Activated effector memory CD4-positive, alpha-beta T cell treated with anti-CD3 and anti-CD28 coated beads, Interleukin-2, amount 50 U/mL, for 16 hours (primary cell): ENCODE results near the gene SAMD9L.

ENCODE experiments used
- DNase-seq: peaks from one replicate; pipeline ENCODE4 v3.0.0-alpha.2; 2020

Gene SAMD9L

GRCh38 chr7:93148144-93148543 is at the start of gene SAMD9L:
SAMD9L (minus strand) TSS chr7:93148385; CDS start chr7:93135971, 12,414 bp downstream.
- DNase-seq = no peak

DNA sequence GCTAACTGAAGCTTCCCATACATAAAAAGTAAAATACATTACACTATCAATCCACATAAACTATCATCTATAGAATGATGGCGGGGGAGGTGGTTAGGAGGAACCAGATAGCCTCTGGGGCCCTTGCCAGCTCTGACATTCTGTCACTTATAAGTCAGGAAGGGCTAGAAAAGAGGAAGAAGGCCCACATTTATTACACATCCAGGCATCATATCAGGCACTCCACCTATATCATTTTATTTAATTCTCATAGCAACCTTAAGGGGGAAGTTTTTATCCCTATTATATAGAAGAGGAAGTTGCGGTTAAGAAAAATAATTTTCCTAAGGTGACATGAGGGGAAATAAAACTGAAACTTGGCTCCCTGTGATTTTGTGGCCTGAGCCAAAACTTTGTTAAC is 48.2 kb upstream of the SAMD9L start:
- no peak for DNase-seq

DNA sequence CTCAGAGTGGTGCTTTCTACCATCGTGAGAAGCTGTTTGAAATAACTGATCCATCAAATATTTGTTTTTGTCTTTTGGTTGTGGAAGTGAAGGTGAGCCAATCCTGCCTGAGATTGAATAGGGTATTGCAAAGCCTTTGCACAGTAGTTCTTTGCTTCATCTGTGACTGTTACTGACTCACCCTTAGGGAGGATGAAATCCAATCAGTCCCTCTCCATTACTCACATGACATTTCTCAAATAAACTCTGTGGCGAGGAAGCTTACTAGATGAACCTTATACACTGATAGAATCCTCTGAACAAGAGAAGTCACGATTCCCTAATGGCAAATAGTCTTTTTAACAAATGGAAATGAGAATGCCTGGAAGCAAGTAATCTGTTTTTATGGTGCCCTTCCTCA is 46.2 kb upstream of the SAMD9L start:
- DNase-seq = no peak

DNA sequence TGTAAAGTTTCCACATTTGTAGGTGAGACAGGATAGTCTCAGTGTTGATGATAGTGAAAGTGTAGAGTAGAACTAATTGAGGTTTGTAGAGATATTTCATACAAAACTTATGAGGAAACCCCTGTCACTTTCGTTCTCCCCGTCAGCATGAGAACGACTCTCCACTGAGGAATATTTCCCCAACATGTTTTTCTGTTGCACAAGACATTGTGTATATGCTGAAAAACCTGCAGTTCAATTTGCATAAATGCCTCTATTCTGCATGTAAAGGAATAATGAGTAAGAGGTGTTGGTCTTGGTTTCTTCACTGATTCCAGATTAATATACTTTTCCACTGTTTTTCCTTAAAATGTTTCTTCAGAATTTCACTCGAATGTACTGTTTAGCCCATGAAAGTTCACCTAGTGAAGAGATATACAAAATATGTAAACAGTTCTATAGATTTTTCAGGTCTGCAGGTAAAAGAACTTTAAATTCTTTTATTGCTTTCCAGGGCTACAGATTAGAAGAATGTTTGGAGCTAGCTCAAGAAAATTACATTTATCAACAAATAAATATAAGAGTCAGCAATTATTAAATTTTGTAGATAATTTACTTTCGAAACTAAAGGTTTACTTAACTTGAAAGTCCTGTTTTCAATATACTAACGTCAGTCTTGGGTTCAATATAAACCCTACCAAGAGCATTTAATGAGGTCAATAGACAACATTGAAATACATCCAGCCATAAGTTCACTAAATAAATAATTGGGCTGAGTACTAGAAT is 40.9 kb upstream of the SAMD9L start:
- no peak for DNase-seq

GRCh38 chr7:93185303-93186027 is 37.3 kb upstream of the SAMD9L start:
- no peak for DNase-seq

- DNase-seq = no peak
These were observed 31.0 kb upstream of the SAMD9L start for GRCh38 chr7:93179173-93179572.

DNA sequence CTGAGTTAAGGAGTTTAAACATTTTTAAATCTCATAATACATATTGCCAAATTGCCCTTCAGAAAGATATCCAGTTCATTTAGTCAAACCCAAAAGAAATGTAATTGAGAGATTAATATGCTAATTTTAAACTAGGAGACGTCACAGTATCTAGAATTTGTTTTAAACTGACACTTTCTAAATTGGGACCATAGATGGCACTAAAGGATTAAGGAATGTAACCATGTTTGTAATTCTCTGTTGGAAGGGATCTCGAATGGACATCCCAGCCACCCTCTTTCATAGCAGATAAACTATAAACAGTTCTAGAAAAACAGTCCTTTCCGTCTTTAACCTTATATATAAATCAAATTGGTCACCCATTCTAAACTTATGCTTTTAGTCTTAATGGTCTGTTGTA is 30.0 kb upstream of the SAMD9L start:
- DNase-seq = no peak

- no peak for DNase-seq
These were observed 28.9 kb upstream of the SAMD9L start for GRCh38 chr7:93176992-93177580.

GRCh38 chr7:93175219-93175618 is 27.0 kb upstream of the SAMD9L start:
- no peak for DNase-seq

DNA sequence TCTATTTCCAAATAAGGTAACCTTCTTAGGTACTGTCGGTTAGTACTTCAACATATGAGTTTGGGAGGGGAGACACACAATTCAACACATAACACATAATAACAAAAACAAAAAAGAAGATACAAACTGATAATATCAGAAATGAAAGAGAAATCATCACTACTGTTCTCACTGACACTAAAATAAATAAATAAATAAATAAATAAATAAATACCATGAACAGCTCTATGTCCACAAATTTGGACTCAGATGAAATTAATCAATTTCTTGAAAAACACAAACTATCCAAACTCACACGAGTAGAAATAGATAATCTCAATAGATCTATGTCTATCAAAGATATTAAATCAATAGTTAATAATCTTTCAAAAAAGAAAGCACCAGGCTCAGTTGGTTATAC is 24.5 kb upstream of the SAMD9L start:
- DNase-seq = no peak

GRCh38 chr7:93171606-93172226 is 23.5 kb upstream of the SAMD9L start:
- no peak for DNase-seq

- DNase-seq = no peak
These were observed 17.3 kb upstream of the SAMD9L start for GRCh38 chr7:93165447-93165846.

- DNase-seq = no peak
These were observed 16.6 kb upstream of the SAMD9L start for GRCh38 chr7:93164766-93165165.

DNA sequence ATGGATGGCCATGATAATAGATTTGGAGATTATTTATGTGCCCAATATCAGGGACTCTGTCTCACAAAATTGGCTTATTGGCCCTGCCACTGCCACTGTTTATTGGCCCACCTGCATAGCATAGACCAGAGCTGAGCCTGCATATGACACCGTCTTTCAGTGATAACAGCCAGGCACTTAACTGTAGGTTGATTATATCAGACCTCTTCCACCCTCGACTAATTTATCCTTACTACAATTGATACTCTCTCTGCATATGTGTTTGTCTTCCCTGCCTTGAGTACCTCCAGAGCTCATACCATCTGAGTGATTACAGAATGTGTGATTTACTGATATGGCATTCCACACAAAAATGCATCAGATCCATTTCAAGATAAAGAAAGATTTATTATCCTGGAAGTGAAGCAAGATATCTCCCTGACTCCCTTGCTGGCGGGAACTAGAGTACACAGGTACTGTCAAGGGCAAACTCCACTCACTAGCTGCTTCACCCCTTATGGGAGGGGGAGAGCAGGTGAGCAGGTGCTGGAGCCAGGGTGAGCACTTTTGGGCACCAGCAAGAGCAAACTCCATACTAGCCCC is 13.1 kb upstream of the SAMD9L start:
- no peak for DNase-seq

GRCh38 chr7:93160410-93160809 is 12.2 kb upstream of the SAMD9L start:
- DNase-seq = no peak

DNA sequence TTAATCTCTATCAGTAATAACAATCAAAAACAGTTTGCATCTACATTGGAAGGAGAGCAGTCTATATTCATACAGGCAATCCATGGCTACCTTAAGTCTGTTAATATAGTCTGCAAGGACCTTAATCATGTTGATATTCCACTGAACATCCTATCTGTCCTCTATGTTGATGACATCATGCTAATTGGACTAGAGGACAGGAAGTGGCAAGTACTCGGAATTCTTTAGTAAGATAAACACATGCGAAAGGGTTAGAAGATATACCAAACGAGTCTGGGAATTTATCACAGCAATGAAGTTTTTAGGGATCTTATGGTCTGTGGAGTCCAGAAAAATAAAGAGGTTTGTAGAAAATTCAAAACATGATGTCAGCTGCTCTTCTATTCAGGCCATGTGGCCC is 11.3 kb upstream of the SAMD9L start:
- no peak for DNase-seq

- DNase-seq = no peak
These were observed 8.7 kb upstream of the SAMD9L start for GRCh38 chr7:93156884-93157283.

DNA sequence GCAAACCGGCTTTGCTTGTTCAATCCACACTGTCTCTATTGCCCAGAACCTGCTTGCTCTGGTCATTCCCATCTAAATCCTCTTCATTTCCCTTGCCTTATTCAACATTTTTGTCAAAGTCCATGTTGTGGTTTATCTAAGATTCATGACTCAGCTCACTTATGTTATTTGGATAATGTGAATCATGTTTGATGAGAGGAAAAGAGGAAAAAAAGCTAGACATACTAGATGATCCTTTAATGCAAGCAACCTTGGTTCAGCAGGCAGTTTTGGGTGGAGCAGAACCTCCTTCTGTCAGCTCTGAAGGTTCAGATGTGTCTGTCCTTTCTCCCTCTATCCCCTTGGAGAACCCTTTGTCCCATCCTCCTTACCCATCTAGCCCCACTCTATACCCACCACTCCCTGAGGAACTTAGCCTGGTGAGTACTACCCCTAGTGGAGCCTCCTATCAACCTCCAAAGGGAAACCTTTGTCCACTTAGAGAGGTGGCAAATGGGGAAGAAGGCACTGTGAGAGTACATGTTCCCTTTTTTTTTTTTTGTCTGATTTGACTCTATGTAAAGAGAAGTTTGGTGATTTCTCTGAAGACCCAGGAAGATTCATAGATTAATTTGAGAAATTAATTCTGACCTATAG is 2.1 kb upstream of the SAMD9L start:
- no peak for DNase-seq

DNA sequence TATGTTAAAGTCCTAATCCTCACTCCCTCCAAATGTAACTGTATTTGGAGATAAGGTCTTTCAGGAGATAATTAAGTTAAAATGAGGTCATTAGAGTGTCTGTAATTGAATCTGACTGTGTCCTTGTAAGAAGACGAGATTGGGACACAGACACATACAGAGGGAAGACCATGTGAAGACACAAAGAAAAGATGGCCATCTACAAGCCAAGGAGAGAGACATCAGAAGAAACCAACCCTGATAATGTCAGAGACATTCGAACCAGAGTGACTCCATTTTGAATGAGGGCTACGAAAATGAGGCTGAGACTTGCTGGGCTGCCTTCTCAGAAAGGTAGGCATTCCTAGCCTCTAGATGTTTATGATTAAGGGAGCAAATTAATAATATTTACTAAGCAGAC is 542 bp upstream of the SAMD9L start:
- no peak for DNase-seq

DNA sequence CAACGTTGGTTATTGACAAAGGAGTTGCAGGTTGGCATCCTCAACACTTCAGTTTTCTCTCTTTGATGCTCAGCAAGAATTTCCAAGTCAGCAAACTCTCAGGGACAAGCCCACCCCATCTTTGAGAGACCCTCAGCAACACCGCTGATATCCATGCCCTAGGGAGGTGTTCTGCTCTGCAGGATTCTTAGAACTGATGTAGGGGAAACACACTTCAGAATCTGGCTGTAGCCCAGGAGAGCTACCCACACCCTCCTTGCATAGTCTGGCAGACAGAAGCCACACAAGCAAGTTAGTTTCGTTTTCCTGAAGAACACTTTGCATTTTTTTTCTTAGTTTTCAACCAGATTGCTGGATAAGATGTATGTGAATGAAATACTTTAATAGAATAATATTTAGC is 822 bp downstream of the SAMD9L start:
- peak; percentile 76 for DNase-seq

DNA sequence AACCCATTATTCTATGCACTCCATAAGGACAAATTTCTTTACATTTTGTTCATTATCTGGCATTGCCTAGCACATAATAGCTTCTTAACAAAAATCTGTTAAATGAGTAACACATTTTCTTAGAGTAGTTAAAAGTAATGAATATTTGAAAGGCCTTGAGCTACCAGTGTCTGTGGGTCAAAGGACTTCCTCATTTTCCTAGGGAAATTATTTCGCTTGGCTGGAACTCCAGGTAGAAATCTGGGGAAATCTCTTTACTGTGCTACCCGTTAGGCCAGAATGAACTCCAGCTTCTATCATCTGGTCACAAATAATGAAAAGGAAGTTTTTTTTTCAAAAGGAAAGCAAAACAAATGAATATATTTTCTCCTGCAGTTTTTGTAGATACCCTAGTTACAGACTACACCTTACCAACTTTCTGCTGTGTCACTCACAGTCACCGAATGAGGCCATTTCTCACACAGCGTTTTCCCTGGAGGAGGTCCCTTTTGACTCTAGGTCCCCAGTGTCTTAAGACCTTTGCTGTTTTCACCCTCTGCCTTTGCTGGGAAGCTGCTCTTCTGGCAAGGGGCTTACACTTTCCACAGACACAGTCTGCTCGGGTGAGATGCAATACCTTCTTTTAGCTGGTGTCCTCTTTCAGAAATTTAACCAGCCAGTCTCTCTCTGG is 1.6 kb downstream of the SAMD9L start:
- no peak for DNase-seq

- no peak for DNase-seq
These were observed 2.1 kb downstream of the SAMD9L start for GRCh38 chr7:93146036-93146435.
